ENCODE measurements around the gene PTPRT.
"Not testable (repeated sequence)": the region's sequence is repeated elsewhere in the genome, so short reads cannot be mapped to it uniquely, and the experiment has no call there.

PTPRT gene

DNA sequence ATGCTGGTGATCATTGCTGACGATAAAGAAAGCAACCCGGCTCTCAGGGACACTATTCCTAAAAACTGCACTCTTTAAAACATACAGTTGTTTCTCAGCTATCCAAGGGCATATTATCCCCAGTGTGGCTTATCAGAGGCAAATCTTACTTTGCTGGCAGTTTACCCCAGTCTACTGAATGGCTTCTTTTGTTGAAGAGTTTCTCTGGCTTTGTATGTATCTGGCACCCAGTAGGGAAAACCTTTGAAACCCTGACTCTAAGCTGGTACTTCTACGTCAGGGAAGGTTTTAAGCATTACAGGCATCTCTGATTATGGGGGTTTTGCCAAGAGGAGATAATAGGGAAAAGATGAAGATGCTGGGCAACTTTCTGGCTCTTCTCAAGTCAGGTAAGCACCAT, 933.9 kb downstream of the PTPRT start:
- DNase-seq = no peak

DNA sequence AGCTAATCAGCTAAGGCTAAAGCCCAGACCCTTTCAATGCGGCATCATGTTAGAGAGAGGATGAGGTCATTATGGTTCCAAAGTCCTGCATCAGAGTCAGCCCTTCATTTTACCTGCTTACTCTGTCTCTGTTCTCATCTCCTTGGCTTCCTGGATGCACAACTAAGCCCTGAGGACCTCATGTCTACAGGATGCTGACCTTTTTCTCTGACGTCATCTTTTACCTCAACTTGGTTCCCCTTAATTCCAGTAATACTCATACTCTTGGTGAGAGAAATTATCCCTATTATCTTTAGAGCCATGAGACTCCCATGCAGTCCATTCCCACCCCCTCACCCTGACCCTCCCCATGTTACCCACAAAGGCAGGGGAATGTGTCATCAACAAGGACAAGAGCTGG, 935.0 kb downstream of the PTPRT start:
- no peak for DNase-seq

DNA sequence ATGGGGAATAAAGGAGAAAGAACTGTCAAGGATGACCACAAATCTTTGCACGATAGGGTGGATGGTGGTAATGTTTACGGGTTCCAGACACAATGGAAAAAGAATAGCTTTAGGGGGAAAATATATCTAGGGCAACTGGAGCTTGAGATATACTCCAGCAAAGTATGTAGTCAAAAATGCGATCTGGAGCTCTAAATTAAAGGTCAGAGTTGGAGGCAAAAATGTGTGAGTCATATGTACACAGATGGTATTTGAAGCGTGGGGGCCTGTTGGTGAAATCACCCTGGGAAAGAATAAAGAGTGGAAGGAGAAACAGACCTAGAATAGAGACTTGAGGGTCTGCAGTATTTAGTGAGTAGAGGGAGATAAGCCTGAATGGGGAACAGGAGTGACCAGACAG, 937.6 kb downstream of the PTPRT start:
- DNase-seq = no peak

DNA sequence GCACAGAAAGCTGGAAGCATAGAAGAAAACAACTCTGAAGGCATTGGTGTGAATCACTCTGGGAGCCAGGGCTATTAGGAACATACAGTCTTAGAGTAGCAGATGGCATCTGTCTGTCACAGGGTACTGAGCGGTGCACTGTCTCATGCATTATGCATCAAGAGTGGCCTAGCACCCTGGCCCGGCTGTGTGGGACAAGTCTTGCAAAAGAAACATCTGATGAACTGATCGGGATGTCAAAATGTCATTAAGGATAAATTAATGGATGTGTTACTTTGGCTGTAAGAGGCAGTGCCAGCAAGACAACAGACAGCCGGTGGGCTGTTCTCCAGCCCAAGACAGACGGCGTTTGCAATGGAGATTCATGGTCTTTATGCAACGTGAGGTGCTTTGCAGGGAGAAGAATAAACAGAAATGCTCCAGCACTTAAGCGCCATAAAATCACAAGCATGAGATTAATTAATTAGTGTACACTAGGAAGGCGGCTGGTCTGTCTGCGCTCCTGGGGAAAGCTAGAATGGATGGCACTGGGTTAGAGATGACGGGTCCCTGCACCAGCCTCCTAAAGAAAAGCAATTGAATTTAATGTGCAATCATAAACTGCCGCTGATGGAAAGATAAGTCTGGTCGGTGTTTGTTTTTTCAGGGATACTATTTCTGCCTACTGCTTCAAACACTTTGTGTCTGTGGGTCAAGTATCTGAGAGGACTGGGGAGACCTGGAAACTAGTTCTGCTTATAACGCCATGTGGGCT, 970.9 kb downstream of the PTPRT start:
- DNase-seq = no peak

DNA sequence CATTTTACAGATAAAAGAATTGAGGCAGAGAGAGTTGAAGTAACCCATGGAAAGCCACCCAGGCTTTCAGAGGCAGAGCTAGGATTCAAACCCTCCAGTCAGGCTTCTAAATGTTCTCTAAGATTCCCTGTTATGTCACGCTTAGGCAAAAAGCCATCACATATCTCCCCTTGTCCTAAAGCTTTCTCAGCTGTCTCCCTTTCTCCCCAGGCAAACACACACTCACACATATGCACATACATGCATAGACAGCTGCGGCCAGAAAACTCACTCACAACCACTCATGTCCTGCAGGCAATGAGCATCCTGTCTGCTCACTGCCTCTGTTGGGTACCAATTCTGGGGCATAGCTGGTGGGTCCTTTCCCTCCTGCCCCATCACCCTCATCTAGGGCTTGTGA, 975.6 kb downstream of the PTPRT start:
- DNase-seq = no peak

DNA sequence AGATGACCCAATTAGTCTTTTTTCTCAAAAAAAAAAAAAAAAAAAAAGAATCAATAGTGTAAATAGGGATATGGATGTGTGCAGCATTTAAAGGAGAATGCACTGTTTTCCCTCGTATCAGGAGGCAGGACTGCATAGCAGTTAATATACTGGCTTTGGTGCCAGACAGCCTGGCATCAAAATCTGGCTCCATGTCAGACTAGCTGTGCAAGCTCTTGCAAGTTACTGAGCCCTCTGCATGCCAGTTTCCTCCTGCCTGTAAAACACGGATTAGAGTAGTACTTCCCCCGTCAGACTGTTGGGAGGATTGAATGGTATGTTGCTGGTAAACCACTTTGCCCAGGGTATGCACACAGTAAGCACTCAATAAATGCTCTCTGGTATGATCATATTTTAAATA, 977.3 kb downstream of the PTPRT start:
- DNase-seq = no peak

DNA sequence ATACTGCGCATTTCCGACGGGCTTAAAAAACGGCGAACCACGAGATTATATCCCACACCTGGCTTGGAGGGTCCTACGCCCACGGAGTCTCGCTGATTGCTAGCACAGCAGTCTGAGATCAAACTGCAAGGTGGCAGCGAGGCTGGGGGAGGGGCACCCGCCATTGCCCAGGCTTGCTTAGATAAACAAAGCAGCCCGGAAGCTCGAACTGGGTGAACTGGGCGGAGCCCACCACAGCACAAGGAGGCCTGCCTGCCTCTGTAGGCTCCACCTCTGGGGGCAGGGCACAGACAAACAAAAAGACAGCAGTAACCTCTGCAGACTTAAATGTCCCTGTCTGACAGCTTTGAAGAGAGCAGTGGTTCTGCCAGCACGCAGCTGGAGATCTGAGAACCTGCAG, 983.1 kb downstream of the PTPRT start:
- not testable (repeated sequence) for DNase-seq

DNA sequence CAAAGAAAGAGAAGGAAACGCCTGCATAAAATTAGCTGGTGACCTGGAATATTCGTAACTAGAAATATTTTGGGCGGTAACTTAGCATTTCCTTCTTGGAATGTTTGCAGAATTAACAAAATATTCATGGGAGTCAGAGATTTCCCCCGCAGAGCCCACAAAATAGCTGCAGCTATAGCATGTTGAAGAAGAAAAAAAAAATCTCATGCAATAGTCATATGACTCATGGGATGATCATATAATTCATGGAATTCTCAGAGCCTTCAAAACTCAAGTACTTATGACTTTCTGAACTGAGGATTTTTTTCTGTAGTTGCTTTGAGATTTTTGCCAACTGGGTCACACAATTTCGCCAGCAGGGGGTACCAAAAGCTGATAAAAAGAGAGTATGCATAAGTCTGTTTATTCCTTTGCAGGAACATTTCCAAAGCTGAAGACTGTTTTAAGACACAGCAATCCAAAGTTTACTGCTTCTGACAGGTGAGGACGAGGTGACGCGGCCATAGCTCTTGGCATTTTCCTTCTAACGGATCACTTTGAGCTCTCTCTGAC, 985.5 kb downstream of the PTPRT start:
- DNase-seq = no peak

DNA sequence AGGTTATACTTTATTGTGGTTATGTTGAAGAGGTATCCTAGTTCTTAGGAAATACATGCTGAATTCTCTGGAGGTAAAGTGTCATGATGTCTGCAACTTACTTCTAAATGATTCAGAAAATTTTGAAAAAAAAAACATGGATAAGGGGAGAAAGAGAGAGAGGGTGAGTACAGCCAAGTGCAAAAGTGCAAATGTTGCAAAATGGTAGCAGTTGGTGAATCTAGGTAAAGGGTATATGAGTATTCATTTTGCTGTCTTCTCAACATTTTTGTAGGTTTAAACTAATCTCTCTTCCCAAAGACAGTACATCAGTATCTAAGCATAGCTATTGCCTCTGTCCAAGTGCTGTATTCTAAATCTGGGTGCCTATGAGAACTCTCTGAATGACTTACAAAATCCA, 992.1 kb downstream of the PTPRT start:
- DNase-seq = no peak

DNA sequence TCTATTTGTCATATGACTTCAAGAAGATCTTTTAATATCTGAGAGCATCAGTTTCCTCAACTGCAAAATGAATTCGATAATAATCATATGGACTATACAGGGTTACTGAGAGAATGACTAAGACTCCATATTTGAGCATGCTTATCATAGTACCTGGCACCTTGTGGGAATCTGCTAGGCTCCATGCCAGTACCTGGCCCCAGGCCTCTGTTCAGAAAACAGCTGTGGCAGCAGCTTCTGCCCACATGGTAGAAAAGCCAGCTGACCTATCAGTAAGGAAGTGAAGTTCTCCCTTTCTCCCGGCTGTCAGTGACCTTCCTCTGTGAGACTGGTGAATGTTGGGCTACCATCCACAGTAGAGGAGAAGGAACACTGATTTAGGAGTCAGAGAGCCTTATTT, 996.6 kb downstream of the PTPRT start:
- no peak for DNase-seq

DNA sequence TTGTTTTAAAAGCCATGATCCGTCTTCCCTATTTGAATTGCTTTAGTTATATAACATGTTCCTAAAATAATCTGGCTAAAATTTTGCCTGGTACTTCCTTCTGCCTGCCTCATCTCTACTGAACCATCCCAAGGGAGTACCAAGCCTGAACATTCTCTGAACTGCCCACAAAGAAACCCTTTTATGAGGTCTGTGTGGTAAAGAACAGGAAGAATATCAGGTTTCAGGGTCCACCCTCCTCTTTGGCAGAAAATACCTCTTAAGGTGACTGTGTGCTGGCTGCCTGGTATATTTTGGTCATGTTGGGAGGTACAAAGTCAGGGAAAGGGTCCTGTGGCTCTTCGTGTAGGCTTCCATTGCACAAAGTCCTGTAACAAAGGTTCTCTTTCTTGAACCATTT, 997.4 kb downstream of the PTPRT start:
- no peak for DNase-seq

DNA sequence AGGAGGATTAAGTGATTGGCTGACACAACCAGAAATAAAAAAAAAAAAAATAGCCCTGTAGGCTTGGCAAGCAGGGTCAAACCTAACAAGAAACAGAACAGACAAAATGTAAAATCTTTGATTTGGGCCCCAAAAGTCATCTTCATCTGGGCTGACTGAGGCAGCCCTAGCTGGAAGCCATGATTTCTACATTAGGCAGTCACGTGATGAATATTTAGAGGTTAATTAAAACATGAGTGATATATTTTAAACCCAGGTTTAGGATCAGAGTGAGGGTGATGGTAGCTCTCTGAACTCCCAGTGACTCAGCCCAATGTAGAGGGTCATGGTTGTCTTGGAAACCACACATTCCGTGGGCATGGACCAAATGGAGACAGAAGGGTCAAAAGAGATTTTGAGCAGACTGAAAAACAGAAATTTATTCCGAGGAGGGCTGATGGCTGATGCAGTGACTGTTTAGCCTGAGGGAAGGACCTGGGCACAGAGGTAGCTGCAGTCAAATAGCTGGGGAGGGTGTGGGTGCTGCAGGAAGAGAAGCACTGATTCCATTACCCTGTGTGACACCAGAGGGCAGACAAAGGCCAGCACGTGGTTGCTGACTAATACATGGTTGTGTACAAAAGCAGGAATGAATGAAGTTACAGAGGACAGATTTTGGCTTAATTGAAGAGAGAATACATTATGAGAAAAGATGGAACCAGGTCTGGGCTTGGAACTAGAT, 998.4 kb downstream of the PTPRT start:
- no peak for DNase-seq

DNA sequence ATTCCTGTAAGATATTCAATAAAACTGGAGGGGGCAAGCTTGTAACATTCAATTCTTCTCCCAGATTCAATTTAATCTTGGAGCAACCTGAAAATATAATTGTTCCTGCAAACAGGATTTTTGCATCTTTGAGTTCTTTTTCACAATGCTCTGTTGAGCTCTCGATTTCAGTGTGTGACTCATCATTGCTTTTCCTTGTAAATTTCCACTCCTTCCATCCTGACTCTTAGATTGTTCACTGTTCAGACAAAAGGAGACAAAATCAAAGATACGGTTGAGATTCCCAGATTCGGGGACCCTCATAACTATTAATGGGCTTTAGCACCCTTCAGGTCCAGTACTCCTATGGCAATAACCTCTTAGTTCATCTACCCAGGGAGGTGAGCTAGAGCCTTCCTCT, 999.6 kb downstream of the PTPRT start:
- DNase-seq = no peak

DNA sequence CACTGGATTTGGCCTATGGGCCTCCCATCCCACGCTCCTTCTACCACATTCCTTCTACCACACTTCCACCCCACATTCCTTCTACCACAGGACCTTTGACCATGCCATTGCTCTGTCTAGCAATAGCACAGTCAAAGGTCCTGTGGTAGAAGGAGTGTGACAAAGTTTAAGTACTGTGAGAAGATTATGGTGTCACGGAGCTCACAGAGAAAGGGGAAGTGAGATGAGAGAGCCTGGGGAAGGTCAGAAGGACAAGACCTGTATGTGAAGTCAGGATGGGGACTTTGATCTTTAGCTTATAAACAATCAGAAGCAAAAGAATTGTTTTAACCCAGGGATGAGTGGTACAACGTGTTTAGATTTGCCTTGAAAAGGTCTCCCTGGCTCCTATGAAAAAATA, 1003.4 kb downstream of the PTPRT start:
- DNase-seq = no peak

DNA sequence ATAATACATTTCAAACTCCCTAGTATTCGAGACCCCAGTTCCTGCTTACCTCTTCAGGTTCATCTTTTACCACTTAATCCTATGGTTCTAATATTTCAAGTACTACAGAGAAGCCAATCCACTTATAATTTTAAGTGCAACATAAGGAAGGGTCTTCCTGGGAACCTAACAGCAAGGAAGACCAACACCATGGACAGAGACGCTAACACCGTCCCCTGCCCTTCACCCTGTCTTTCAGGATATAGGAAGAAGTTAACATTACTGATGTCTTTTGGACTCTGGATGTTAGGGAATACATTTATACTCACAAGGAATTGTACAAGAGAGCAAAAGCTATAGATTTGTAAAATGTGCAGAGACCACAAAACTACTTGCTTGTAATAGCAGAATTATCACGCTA, 1006.6 kb downstream of the PTPRT start:
- DNase-seq = no peak

DNA sequence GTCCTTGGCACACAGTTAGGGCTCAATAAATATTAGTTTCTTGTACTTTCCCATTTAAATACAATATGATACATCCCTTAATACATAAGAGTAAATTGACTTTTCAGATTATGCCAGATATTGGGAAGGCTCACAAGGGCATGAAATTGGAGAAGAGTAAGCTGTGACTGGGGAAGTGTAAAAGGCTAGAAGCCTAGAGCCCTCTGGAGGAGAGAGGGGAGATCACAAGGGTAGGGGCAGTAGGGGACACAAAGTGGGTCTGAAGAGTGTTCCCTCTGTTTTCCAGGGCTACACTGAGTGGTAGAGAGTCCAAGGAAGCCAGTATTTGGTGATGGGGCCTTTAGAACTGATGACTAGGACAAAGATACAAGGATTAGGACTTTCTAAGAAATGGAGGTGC, 1008.6 kb downstream of the PTPRT start:
- DNase-seq = no peak

DNA sequence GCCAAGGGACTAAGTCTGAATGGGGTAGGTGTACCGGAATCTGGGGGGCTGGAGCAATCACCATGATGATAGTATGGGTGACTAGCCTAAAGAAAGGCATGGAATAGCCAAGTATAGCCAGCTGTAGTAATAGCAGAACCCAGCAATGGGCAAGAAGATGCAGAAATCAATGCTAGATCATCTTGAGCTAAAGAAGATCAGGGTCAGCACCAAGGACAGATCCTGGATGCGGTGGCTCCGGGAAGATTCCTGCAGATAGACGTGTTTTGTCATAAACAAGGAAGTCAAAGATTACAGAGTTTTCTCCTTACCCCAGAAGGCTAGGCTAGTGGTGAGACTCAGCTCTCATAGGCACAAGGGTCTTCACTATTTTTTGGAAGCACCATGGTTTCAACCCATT, 1009.9 kb downstream of the PTPRT start:
- no peak for DNase-seq

DNA sequence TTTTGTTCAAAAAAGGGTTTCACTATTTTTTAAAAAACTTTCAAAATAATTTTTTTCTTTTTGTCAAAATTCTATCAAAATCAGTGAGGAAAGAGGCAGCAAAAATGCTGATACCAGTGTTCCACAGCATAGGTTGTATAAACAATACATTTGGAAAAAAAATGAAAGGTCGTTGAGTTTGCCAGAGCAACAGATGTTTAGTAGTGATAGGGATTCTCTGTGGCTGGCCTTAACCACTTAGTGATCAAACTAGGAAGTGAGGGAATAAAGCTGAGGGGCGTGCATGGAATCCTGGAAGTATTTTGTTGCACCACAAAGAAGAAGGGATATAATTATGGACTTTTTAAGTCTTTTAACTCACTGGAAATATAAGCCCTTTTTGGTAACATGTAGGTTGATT, 1016.3 kb downstream of the PTPRT start:
- no peak for DNase-seq

DNA sequence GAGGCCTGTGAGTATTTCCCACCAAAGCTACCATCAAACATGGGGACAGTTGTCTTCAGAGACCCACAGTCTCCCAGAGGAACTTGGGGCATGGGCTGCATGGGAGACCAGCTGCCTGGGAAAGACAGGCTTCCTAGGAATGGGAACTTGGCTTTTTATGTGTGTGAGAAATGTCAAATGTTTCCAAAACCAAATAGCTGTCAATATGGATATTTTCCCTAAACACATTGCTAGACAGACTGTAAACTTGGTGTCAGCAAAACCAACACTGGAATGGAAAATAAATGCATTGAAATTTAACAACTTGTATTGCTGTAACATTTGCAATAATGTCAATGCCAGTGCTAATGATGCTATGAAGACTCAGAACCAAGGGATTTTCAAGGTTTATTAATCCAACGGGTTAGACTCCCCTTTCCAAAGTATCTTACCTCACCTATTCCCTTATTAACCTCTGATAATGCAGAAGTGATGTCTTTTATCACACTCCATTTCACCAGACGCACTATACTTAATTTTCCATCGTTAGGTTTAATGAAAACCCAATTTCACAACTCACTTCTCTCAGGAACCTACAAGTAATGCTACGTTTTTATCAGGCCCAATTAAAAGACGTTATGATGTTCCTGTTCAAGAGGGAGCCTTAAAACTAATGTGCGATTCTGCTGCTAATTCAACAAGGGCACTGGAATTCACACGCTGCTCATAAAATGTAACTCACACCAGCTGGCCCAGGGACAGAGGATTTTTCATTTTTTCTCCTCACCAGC, 1025.4 kb downstream of the PTPRT start:
- no peak for DNase-seq

DNA sequence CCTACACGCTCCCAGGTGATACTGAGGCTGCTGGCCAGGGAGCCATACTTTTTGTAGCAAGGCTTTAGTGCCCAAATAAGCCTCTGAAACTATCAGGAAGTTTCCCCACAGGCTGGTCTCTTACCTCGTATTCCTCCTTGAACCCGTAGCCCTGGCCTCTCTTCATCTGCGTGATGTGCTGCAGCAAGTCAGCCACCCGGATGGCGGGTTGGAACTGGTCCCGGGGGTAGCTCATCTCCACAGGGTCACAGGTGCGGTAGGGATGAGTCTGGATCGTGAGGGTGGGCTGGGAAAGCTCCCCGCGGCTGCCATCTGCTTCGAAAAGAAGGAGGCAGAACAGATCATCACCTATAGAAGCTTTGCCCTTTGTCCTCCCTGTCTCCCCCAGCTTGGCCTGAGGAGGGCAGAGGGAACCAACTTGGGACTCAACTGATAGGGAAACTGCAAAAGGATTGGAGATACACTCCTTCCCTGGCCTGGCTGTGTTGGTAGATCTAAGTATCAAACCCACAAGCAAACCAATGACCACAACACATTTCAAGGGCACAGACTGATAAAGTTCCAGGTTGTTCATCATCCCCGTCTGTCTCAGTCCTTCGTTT, 1028.4 kb downstream of the PTPRT start:
- no peak for DNase-seq

DNA sequence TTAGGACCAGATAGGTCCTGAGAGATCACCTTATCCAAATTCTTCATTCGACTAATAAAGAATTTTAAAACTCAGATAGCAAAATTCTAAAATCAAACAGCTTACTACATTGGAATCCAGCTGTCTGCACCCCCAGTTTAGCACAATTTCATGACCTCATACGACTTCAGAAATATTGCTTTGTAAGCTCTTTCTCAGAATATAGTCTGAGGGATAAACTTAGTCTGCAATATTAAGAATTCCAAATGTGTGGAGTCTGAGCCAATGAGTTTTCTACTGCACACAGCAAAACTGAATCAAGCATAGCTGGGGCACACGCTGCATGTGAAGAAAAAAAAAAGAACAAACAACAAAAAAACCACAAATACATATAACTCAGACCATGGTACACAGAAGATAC, 1029.9 kb downstream of the PTPRT start:
- DNase-seq = no peak

DNA sequence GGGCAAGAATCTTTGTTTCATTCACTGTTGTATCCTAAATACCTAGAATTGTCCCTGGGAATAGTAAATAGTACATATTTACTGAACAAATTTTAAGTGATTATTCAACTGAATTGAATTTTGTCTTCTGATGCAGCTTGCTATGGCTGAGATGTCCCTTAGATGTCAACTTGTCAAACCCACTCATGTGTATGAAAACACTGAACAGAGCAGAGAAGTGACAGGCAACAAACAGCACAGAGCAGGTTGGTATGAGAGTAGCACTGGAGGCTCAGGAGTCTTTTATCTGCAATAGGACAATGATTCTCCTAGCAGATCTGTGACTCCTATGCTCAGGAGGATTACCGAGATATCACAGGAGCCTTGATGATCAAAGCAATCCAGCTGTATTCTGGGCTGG, 1031.4 kb downstream of the PTPRT start:
- no peak for DNase-seq

DNA sequence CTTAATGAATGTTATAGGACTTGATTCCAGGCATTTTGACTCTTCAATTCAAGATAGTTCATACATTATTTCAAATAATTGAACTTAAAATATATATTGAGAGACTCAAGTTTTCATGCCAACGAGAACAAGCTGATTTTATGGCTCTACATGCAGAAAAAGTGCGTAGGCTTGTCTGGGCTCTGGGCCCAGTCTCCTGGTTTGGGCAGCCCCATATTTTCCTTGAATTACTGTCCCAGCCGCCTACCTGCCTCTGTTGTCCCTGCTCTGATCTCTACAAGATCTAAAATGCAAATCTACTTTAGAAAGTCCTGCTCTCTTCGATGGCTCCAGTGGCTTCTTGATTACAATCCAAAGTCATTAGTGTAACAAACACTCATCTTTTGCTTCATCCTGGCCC, 1034.1 kb downstream of the PTPRT start:
- no peak for DNase-seq
